Heart left ventricle (tissue), 16 donors: ENCODE data around the gene DLGAP4. TPM values are rescaled to one million over a fixed set of nuclear protein-coding genes. Genes with fewer than 3 reads are reported as not detected.

Experiments used
- ATAC-seq, 4 donors: fragments of 200-7000 bp; cut with Tn5 transposase; one replicate each; pipeline ENCODE4 v1.9.1; 2020 to 2022; ENCODE audit warnings: moderate library complexity in 4 of 4, mild to moderate bottlenecking in 3 of 4, moderate number of reproducible peaks in 1 of 4
- DNase-seq, 5 donors: peaks; one replicate each; pipeline ENCODE4 v3.0.0-alpha.2; 2020
- H3K27ac ChIP-seq, 12 donors: fragments of 200-600 bp; sonication (generic) in 4 of 12; one replicate each; pipeline versions ENCODE4 v1.5.0 to v1.8.0; 2016 to 2022; ENCODE audit warnings: mild to moderate bottlenecking in 2 of 12
- H3K27me3 ChIP-seq, 9 donors: fragments of 200-600 bp; sonication (generic) in 2 of 9; one replicate each; pipeline versions ENCODE4 v1.5.1 to v1.8.0; 2016 to 2022; ENCODE audit warnings: mild to moderate bottlenecking in 3 of 9
- H3K36me3 ChIP-seq, 9 donors: fragments of 200-600 bp; sonication (generic) in 2 of 9; one replicate each; pipeline versions ENCODE4 v1.5.0 to v1.8.0; 2018 to 2022; ENCODE audit warnings: mild to moderate bottlenecking in 2 of 9
- H3K4me1 ChIP-seq, 12 donors: fragments of 200-600 bp; sonication (generic) in 4 of 12; one replicate each; pipeline versions ENCODE4 v1.5.0 to v1.8.0; 2016 to 2022; ENCODE audit warnings: mild to moderate bottlenecking in 3 of 12
- H3K4me3 ChIP-seq, 12 donors: fragments of 200-600 bp; sonication (generic) in 4 of 12; one replicate each; pipeline versions ENCODE4 v1.5.0 to v1.8.0; 2017 to 2022; ENCODE audit warnings: mild to moderate bottlenecking in 9 of 12, moderate library complexity in 4 of 12
- H3K9me3 ChIP-seq, 12 donors: fragments of 200-600 bp; sonication (generic) in 4 of 12; one replicate each; pipeline versions ENCODE4 v1.5.0 to v1.8.0; 2016 to 2022; ENCODE audit warnings: mild to moderate bottlenecking in 1 of 12
- CTCF ChIP-seq, 12 donors: fragments of 200-600 bp; sonication (generic) in 4 of 12; IDR thresholded peaks; one replicate each; pipeline versions ENCODE4 v1.5.0 to v1.8.0; 2018 to 2022; ENCODE audit warnings: antibody characterized with exemption in 12 of 12, mild to moderate bottlenecking in 5 of 12
- POLR2A ChIP-seq, 2 donors: fragments of 450-650 bp; IDR thresholded peaks; one replicate each; pipeline ENCODE4 v1.6.1; 2017; ENCODE audit warnings: antibody characterized with exemption in 2 of 2, mild to moderate bottlenecking in 2 of 2, moderate library complexity in 2 of 2
- WGBS, 4 donors: extraction: QIAGEN DNeasy Blood & Tissue Kit in 2 of 4; methylation state at CpG; one replicate each; pipeline versions ENCODE4 v1.1.5 to v1.1.7; 2013 to 2018; 5-methylcytosine and 5-hydroxymethylcytosine counted together
- intact Hi-C, 10 donors: fragments of 100-400 bp; cut with DNase I; formaldehyde crosslinking; loops; one replicate each; pipeline versions ENCODE4 v1.11.1 to v1.14.2; 2022
- polyA plus RNA-seq, 2 donors: library from polyadenylated mRNA; stranded (reverse); fragments of 200-250 nt; gene quantifications; one replicate each; pipeline ENCODE4 v1.2.3, GENCODE V29; 2013
- total RNA-seq, 9 donors: library from RNA; depleted of rRNA in 2 of 9; stranded (reverse); fragments of >200 nt in 2 of 9; fragmentation: NEBNext Ultra II Directional in 3 of 9; extraction: Animal tissue kit (Norgen Biotek cat#: 25700) in 3 of 9; gene quantifications; one replicate each; pipeline versions ENCODE4 v1.1.0 to v1.2.4, GENCODE V29; 2016 to 2023
- donor health status: ischemic (EF 13 %, LVEDD 7.1; RV severe dilation, severe dysfunction).
- donor health status: healthy with polysubstance abuse.
- donor health status: DM: no; HTN: yes; CAD: no.
- donor health status: DM: no; HTN: no; CAD: no.
- donor health status: ischemic (EF 25% LVEDD 6.9; RV normal size, moderate dysfunction).
- donor health status: ischemic (EF 25% LVEDD 5.7; RV mildly dilated, moderate dysfunction).
- donor health status: healthy.
- donor health status: DM: yes; HTN: yes; CAD: no.
- donor health status: ischemic (EF 35%, LVEDD 5.7; RV mildly dilated, moderate dysfunction).
- donor health status: nonischemic (EF 11% LVEDD 7.7; RV severe dilation, severe dysfunction).
- donor health status: DM: yes; HTN: yes; CAD: no.
- donor health status: PGD.
- donor health status: ischemic (EF 29% LVEDD 5.4; RV normal size, mild dysfunction).
- donor health status: nonischemic (EF 23%, LVEDD 6.1; RV moderate dilation, normal function).

The DLGAP4 gene
- total and polyA plus RNA-seq, 11 donors: 25.6 to 76.7 (median 55.1) TPM

DNA sequence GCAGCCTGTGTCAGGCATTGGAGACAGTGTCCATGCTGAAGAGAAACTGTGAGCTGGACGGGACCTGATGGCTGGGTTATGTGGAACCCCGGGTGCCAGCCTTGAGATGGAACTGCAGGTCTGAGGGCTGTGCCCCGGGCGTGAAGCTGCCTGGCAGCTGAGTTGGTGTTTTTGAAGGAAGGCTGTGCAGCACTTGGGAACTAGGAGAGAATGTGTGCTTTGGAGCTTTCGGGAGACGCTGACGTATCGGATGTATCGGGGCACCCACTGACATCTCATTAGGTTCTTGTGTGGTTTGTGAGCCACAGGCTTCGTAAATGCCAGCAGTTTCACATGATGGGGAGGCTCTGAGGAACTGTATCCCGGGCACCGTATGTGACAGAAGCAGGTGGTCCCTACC is 2.2 kb downstream of the DLGAP4 start:
- Histone ChIP-seq H3K27ac (no peak overlapping the region), H3K27me3 (peaks cover 33 to 90% (median 64%) of the 10 kb centered on the region in 9 donors), H3K36me3 (no peaks in the 10 kb centered on the region), H3K4me3 (no peak overlapping the region), H3K9me3 (no peaks in the 10 kb centered on the region), H3K4me1 (peaks cover 0 to 18% (median 7%) of the 10 kb centered on the region in 12 donors)
- no peak for ATAC-seq
- intact Hi-C loops: no loop called here
- no peak for DNase-seq
- WGBS, 4 donors: 80 to 86% (median 84%) methylated on average over 11 to 12 of the region's 12 CpGs
- TF ChIP-seq CTCF (IDR thresholded peaks at IDR 0.05): no peak
- TF ChIP-seq POLR2A (IDR thresholded peaks at IDR 0.05): no peak

GRCh38 chr20:36308986-36309385 is 2.8 kb downstream of the DLGAP4 start:
- Histone ChIP-seq H3K9me3 (no peaks in the 10 kb centered on the region), H3K27ac (no peak overlapping the region), H3K4me3 (no peak overlapping the region), H3K36me3 (no peaks in the 10 kb centered on the region), H3K4me1 (peaks cover 0 to 18% (median 7%) of the 10 kb centered on the region in 12 donors), H3K27me3 (peaks cover 39 to 91% (median 58%) of the 10 kb centered on the region in 9 donors)
- 56 to 61% (median 58%) methylated on average over 12 of the region's 12 CpGs for WGBS, 4 donors
- ATAC-seq (no peak), DNase-seq (no peak)
- TF ChIP-seq POLR2A (IDR thresholded peaks at IDR 0.05): no peak
- TF ChIP-seq CTCF (IDR thresholded peaks at IDR 0.05): no peak
- intact Hi-C loops: no loop called here

DNA sequence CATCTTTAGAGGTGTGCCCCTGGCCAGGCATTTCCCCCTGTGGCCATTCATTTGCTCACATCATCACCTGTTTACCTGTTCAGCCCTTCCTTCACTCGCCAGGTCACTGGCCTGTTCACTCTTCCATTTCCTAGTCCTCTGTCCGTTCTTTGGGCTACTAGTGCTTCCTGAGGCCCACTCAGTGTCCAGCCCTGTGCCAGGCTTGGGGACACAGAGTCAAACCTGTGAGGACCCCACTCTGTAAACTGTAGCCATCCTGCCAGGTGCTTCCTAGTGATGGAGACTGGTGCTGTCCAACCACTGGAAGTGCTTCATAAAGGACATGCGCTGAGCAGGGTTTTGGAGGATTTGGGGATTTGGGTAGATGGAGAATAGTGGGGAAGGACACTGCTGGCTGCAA is 3.5 kb downstream of the DLGAP4 start:
- H3K27me3 ChIP-seq: peaks cover 34 to 91% (median 51%) of the 10 kb centered on the region in 9 donors
- peaks cover 0 to 18% (median 7%) of the 10 kb centered on the region in 12 donors for H3K4me1 ChIP-seq
- intact Hi-C loops: no loop called here
- H3K9me3 ChIP-seq: no peaks in the 10 kb centered on the region
- no peak overlapping the region for H3K27ac ChIP-seq
- no peaks in the 10 kb centered on the region for H3K36me3 ChIP-seq
- no peak for DNase-seq
- WGBS, 4 donors: 76 to 85% (median 80%) methylated on average over 3 of the region's 3 CpGs
- no peak overlapping the region for H3K4me3 ChIP-seq
- TF ChIP-seq POLR2A (IDR thresholded peaks at IDR 0.05): no peak
- no peak for ATAC-seq

DNA sequence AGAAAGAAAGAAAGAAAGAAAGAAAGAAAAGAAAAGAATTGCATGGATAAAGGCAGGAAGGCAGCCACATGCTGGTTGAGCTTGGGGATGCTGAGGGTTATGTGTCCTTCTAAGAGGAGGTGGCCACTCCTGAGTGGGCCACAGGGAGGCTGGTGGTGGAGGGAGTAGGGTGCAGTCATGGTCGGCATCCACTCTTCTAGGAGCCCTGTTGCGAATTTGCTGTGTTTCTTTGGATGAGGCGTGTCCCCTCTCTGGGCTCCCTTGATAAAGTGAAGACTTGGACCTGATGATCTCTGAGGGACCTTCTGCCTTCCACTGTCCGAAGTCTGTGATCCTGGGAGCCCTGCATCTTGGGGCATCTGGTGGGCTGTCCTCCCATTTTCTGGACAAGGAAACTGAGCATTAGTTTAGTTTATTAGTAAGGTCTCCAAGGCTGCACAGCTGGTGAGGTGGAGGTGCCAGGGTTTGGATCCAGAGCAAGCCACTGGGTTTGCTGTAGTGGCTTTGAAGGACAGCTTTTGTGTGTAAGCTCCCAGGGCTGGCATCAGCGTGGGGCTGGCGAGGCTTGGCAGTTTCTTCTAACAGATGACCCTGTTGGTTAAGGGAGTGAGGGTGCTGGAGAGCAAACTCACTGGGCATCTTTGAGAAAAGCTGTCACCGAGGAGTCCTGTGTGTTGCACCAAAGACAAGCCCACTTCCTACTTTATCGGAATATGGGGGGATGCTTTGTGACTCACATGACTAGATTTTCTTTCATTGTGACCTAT is 4.3 kb downstream of the DLGAP4 start:
- H3K27me3 ChIP-seq: peaks cover 27 to 83% (median 44%) of the 10 kb centered on the region in 9 donors
- WGBS, 4 donors: 70 to 90% (median 80%) methylated on average over 5 to 8 of the region's 8 CpGs
- H3K36me3 ChIP-seq: no peaks in the 10 kb centered on the region
- no peak overlapping the region for H3K27ac ChIP-seq
- H3K4me1 ChIP-seq: peaks cover 0 to 18% (median 7%) of the 10 kb centered on the region in 12 donors
- H3K4me3 ChIP-seq: no peak overlapping the region
- ATAC-seq (no peak), DNase-seq (no peak)
- TF ChIP-seq POLR2A (IDR thresholded peaks at IDR 0.05): no peak
- no peak for TF ChIP-seq CTCF (IDR thresholded peaks at IDR 0.05)
- no peaks in the 10 kb centered on the region for H3K9me3 ChIP-seq
- intact Hi-C loops: no loop called here
